HepG2 (cell line): ENCODE measurements around the gene POLR3E. TPM values are rescaled to one million over a fixed set of nuclear protein-coding genes. Genes with fewer than 3 reads are reported as not detected.
A peak's percentile ranks its signal among the peaks of the same experiment; 100 is the strongest.

Experiments used
- EEA1 ChIP-seq: sonication (generic); formaldehyde crosslinking; IDR thresholded peaks from 2 replicates; pipeline ENCODE4 v1.5.1; 2020; ENCODE audit warnings: mild to moderate bottlenecking, missing genetic modification reagents, borderline replicate concordance
- FOXA1 ChIP-seq, 2 experiments: fragments of 450-650 bp in 1 of 2; sonication (generic) in 1 of 2; formaldehyde crosslinking in 1 of 2; IDR thresholded peaks; 2 replicates each; pipeline versions ENCODE4 v1.4.0 to v1.6.1; 2016 to 2020; ENCODE audit warnings: missing genetic modification reagents in 1 of 2
- HMG20B ChIP-seq: conservative IDR thresholded peaks from 2 replicates; pipeline ENCODE4 v1.6.1; 2016; ENCODE audit warnings: missing genetic modification reagents, missing compliant biosample characterization
- HNRNPH1 ChIP-seq: fragments of 200-400 bp; formaldehyde crosslinking; optimal IDR thresholded peaks from 2 replicates; pipeline ENCODE3; 2017; ENCODE audit warnings: mild to moderate bottlenecking, low read depth, low read length
- IKZF1 ChIP-seq: fragments of 450-650 bp; IDR thresholded peaks from 2 replicates; pipeline ENCODE4 v1.7.1; 2016
- MIER3 ChIP-seq: IDR thresholded peaks from 2 replicates; pipeline ENCODE4 v1.6.1; 2016; ENCODE audit warnings: missing compliant biosample characterization, borderline replicate concordance
- SKI ChIP-seq: fragments of 450-650 bp; IDR thresholded peaks from one replicate; pipeline ENCODE4 v1.6.1; 2018; ENCODE audit warnings: mild to moderate bottlenecking; ENCODE audit not compliant: partially characterized antibody
- WIZ ChIP-seq: sonication (generic); formaldehyde crosslinking; IDR thresholded peaks from 2 replicates; pipeline ENCODE4 v1.5.1; 2020; ENCODE audit warnings: mild to moderate bottlenecking, missing genetic modification reagents
- ZFP90 ChIP-seq: sonication (generic); formaldehyde crosslinking; IDR thresholded peaks from 2 replicates; pipeline ENCODE4 v1.8.0; 2022; ENCODE audit warnings: missing genetic modification reagents, mild to moderate bottlenecking, inconsistent platforms, borderline replicate concordance
- ZNF136 ChIP-seq: sonication (generic); formaldehyde crosslinking; IDR thresholded peaks from 2 replicates; pipeline ENCODE4 v1.8.1; 2022; ENCODE audit warnings: low read depth, mild to moderate bottlenecking, moderate library complexity, missing genetic modification reagents
- ZNF205 ChIP-seq: IDR thresholded peaks from 2 replicates; pipeline ENCODE4 v1.6.1; 2018; ENCODE audit warnings: missing biosample characterization, missing genetic modification reagents
- ZNF225 ChIP-seq: sonication (generic); formaldehyde crosslinking; IDR thresholded peaks from 2 replicates; pipeline ENCODE4 v1.4.0; 2020; ENCODE audit warnings: mild to moderate bottlenecking, missing genetic modification reagents
- ZNF605 ChIP-seq: sonication (generic); formaldehyde crosslinking; IDR thresholded peaks from 2 replicates; pipeline ENCODE4 v1.8.0; 2022; ENCODE audit warnings: mild to moderate bottlenecking, missing genetic modification reagents
- ZNF746 ChIP-seq: sonication (generic); formaldehyde crosslinking; IDR thresholded peaks from 2 replicates; pipeline ENCODE4 v1.8.0; 2022; ENCODE audit warnings: mild to moderate bottlenecking, missing genetic modification reagents
- ZNF776 ChIP-seq: sonication (generic); formaldehyde crosslinking; IDR thresholded peaks from 2 replicates; pipeline ENCODE4 v1.4.0; 2020; ENCODE audit warnings: mild to moderate bottlenecking, missing genetic modification reagents
- ZNF879 ChIP-seq: sonication (generic); formaldehyde crosslinking; IDR thresholded peaks from 2 replicates; pipeline ENCODE4 v1.8.1; 2023; ENCODE audit warnings: missing genetic modification reagents
- polyA plus RNA-seq, 8 experiments: library from polyadenylated mRNA; depleted of rRNA in 3 of 8; stranded (reverse) in 7 of 8; unstranded in 1 of 8; fragments of >200 nt; fragmentation: Illumina TruSeq in 4 of 8; extraction: Trizol in 4 of 8; gene quantifications; 2 replicates each; pipeline versions ENCODE4 v1.2.1 to v1.2.3, GENCODE V29; 2011 to 2016; ENCODE audit warnings: low read depth in 4 of 8, missing spikeins in 1 of 8, mixed read lengths in 1 of 8; ENCODE audit not compliant: insufficient read depth in 1 of 8
- total RNA-seq, 5 experiments: library from RNA; depleted of rRNA; stranded (reverse); fragments of >200 nt; fragmentation: Illumina TruSeq; extraction: Trizol; gene quantifications; 2 replicates each; pipeline ENCODE4 v1.2.3, GENCODE V29; 2016; ENCODE audit warnings: low read depth in 1 of 5
- TF ChIP-seq, protein P1 (sequence below): sonication (generic); formaldehyde crosslinking; IDR thresholded peaks from 2 replicates; pipeline ENCODE4 v1.8.1; 2022; ENCODE audit warnings: mild to moderate bottlenecking, missing genetic modification reagents
- TF ChIP-seq, protein P2 (sequence below): IDR thresholded peaks from 2 replicates; pipeline ENCODE4 v1.6.1; 2016; ENCODE audit warnings: control low read depth
- TF ChIP-seq, protein P3 (sequence below): sonication (generic); formaldehyde crosslinking; IDR thresholded peaks from 2 replicates; pipeline ENCODE4 v1.4.0; 2020; ENCODE audit warnings: mild to moderate bottlenecking, missing genetic modification reagents, borderline replicate concordance

The POLR3E gene
- total and polyA plus RNA-seq, 2 of the 13 experiments (the other 11 are each of a cell fraction or from before 2014, with no cell fraction given) = 135 to 262 TPM

DNA sequence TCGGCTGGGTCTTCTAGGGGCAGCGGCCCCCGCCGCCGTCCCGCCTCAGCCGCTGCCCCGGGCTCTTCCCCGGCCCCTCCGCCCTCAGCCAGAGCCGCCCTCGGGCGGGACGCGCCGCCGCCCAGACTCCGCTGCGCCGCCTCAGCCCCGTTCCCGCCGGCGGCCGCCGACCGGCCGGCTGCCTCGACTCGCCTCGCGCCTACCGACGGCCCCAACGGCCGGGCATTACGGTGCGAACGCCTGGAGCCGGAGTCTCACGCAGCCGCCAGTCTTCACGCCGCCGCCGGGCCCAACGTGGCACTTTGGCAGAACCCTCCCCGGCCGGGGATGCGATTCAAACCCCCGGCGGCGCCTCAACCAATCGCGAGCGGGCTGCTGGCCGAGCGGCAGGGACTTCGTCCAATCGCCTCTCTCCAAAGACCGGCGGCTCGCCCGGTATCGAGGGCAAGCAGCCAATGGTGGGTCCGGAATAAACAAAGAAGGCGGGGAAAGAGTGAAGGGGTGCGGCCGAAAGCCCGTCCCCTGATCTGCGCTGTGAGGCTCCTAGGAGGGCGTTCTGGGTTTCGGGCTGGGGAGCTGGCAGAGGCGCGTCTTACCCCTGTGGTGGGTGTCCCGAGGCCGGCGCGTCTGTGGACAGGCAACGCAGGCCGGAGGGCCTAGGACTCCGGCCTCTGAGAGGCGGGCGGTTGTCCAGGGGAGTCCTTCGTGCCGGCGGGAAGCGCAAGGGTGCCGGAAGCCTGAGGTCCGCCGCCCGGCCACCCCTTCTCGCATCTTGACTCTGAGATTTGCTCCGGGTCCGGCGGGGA is 77.3 kb downstream of the POLR3E start, which contains the start of gene CDR2 (continued):
- TF ChIP-seq FOXA1 (IDR thresholded peaks at IDR 0.05) (no peak), FOXA1 (CRISPR knock-in tag; IDR thresholded peaks at IDR 0.05) (0 out of 2 replicates have a peak, but pooled peaks have one; percentile 10), HMG20B (CRISPR knock-in tag) (no peak), ZNF136 (CRISPR knock-in tag) (peak; percentile 52), ZNF776 (CRISPR knock-in tag) (peak; percentile 14), ZNF605 (CRISPR knock-in tag) (peak; percentile 93), MIER3 (peak; percentile 59; the same call in 1 of the 2 replicates), WIZ (CRISPR knock-in tag) (no peak), ZNF879 (CRISPR knock-in tag) (peak; percentile 95; the same call in 1 of the 2 replicates), ZNF225 (CRISPR knock-in tag) (peak; percentile 91), EEA1 (CRISPR knock-in tag) (no peak; the same call in 1 of the 2 replicates), HNRNPH1 (peak; percentile 54), SKI (peak; percentile 87), ZNF205 (CRISPR knock-in tag) (peak; percentile 66; the same call in 1 of the 2 replicates), ZFP90 (CRISPR knock-in tag) (peak; percentile 95), ZNF746 (CRISPR knock-in tag) (no peak), IKZF1 (no peak)
- TF ChIP-seq, protein P1, sequence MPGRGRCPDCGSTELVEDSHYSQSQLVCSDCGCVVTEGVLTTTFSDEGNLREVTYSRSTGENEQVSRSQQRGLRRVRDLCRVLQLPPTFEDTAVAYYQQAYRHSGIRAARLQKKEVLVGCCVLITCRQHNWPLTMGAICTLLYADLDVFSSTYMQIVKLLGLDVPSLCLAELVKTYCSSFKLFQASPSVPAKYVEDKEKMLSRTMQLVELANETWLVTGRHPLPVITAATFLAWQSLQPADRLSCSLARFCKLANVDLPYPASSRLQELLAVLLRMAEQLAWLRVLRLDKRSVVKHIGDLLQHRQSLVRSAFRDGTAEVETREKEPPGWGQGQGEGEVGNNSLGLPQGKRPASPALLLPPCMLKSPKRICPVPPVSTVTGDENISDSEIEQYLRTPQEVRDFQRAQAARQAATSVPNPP (CRISPR knock-in tag) = no peak
- TF ChIP-seq, protein P2, sequence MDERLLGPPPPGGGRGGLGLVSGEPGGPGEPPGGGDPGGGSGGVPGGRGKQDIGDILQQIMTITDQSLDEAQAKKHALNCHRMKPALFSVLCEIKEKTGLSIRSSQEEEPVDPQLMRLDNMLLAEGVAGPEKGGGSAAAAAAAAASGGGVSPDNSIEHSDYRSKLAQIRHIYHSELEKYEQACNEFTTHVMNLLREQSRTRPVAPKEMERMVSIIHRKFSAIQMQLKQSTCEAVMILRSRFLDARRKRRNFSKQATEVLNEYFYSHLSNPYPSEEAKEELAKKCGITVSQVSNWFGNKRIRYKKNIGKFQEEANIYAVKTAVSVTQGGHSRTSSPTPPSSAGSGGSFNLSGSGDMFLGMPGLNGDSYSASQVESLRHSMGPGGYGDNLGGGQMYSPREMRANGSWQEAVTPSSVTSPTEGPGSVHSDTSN (CRISPR knock-in tag) = peak; percentile 99
- TF ChIP-seq, protein P3, sequence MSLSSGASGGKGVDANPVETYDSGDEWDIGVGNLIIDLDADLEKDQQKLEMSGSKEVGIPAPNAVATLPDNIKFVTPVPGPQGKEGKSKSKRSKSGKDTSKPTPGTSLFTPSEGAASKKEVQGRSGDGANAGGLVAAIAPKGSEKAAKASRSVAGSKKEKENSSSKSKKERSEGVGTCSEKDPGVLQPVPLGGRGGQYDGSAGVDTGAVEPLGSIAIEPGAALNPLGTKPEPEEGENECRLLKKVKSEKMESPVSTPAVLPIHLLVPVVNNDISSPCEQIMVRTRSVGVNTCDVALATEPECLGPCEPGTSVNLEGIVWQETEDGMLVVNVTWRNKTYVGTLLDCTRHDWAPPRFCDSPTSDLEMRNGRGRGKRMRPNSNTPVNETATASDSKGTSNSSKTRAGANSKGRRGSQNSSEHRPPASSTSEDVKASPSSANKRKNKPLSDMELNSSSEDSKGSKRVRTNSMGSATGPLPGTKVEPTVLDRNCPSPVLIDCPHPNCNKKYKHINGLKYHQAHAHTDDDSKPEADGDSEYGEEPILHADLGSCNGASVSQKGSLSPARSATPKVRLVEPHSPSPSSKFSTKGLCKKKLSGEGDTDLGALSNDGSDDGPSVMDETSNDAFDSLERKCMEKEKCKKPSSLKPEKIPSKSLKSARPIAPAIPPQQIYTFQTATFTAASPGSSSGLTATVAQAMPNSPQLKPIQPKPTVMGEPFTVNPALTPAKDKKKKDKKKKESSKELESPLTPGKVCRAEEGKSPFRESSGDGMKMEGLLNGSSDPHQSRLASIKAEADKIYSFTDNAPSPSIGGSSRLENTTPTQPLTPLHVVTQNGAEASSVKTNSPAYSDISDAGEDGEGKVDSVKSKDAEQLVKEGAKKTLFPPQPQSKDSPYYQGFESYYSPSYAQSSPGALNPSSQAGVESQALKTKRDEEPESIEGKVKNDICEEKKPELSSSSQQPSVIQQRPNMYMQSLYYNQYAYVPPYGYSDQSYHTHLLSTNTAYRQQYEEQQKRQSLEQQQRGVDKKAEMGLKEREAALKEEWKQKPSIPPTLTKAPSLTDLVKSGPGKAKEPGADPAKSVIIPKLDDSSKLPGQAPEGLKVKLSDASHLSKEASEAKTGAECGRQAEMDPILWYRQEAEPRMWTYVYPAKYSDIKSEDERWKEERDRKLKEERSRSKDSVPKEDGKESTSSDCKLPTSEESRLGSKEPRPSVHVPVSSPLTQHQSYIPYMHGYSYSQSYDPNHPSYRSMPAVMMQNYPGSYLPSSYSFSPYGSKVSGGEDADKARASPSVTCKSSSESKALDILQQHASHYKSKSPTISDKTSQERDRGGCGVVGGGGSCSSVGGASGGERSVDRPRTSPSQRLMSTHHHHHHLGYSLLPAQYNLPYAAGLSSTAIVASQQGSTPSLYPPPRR (CRISPR knock-in tag) = 0 out of 2 replicates have a peak, but pooled peaks have one; percentile 7
